ENCODE data around the gene POLR1A.

GRCh38 chr2:86048888-86049287 lies 56.8 kb downstream of the POLR1A start:
- TF ChIP-seq, protein P1, sequence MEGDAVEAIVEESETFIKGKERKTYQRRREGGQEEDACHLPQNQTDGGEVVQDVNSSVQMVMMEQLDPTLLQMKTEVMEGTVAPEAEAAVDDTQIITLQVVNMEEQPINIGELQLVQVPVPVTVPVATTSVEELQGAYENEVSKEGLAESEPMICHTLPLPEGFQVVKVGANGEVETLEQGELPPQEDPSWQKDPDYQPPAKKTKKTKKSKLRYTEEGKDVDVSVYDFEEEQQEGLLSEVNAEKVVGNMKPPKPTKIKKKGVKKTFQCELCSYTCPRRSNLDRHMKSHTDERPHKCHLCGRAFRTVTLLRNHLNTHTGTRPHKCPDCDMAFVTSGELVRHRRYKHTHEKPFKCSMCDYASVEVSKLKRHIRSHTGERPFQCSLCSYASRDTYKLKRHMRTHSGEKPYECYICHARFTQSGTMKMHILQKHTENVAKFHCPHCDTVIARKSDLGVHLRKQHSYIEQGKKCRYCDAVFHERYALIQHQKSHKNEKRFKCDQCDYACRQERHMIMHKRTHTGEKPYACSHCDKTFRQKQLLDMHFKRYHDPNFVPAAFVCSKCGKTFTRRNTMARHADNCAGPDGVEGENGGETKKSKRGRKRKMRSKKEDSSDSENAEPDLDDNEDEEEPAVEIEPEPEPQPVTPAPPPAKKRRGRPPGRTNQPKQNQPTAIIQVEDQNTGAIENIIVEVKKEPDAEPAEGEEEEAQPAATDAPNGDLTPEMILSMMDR (IDR thresholded peaks at IDR 0.05), result no peak
- TF ChIP-seq POLR2A (IDR thresholded peaks at IDR 0.05), result no peak
